ENCODE data around the gene EPS15.
"Not testable (repeated sequence)": the region's sequence is repeated elsewhere in the genome, so short reads cannot be mapped to it uniquely, and the experiment has no call there.

EPS15 gene

DNA sequence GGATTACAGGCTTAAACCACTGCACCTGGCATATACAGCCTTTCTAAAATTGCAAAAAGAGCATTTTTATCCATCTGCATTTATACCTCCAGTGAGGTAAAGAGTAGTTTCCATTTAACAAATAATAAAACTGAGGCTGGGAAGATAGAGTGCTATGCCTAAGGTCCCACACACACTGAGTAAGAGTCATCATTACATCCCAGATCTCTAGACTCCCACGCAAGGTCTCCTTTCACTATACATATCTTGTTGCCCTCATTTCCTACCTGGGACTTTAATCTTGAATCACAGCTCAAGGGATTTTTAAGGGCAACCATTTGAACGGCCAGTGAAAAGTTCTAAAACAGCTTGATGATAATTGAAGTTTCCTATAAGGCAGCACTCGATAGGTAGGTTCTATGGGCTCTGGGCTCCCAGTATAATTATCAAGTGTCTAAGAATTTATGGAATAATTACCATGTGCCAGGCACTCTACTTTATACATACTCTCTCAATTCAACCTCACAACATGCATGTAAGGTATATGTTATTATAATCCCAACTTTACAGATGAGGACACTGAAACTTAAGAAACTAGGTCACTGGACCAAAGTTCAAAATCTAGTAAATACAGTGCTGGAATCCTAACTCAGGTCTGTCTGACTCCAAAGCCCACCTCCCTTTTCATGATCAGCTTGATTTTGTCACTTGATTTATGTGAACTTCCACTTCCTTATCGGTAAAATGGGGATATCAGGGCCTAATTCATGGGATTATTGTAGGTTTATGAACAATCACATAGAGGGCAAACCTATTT, 23.3 kb upstream of the EPS15 start:
- DNase-seq (ENCODE audit: low read depth), result no peak

- no peak for DNase-seq (ENCODE audit: low read depth)
Measured at GRCh38 chr1:51541313-51542050, 22.4 kb upstream of the EPS15 start.

GRCh38 chr1:51537568-51537967, 18.5 kb upstream of the EPS15 start:
- no peak for DNase-seq (ENCODE audit: low read depth)

GRCh38 chr1:51535006-51535592, 16.0 kb upstream of the EPS15 start:
- DNase-seq (ENCODE audit: low read depth), result peak; percentile 43

GRCh38 chr1:51534447-51534846, 15.4 kb upstream of the EPS15 start:
- no peak for DNase-seq (ENCODE audit: low read depth)

- no peak for DNase-seq (ENCODE audit: low read depth)
Measured at GRCh38 chr1:51532853-51533252, 13.8 kb upstream of the EPS15 start.

- not testable (repeated sequence) for DNase-seq (ENCODE audit: low read depth)
Measured at GRCh38 chr1:51530447-51530846, 11.4 kb upstream of the EPS15 start.

- no peak for DNase-seq (ENCODE audit: low read depth)
Measured at GRCh38 chr1:51527144-51527543, 8.1 kb upstream of the EPS15 start.

DNA sequence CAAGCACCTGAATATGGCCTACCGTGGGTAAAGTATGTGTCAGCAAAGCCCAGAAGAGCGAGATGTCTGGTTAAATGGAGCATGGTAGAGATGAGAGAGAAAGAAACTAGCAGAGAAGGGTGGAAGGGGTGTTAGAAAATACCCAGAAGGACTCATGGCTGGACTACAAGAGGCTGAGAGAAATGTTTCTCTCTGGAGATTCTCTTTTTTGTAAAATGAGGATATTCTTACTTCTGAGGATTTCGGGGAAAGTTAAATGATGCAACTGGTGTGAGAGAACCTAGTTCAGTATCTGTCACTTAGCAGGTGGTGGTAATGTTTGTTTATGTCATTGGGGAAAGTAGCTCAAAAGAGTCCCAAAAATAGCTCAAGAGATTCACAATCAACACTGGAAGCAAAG, 7.2 kb upstream of the EPS15 start:
- no peak for DNase-seq (ENCODE audit: low read depth)

DNA sequence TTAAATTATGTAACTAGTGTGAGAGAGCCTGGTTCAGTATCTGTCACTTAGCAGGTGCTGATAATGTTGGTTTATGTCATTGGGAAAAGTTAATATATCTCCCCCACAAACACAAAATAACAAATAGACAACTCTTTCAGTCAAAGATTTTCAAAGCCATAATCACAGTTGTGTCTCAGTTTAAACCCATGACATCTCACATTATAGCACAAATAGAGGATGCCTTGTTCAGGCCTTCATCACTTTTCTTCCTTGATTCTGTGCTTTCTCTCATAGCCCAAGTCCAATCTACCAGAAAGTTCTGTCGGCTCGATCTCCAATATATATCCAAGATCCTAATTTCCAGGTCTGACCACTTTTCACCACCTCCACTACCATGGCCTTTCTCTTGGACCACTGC, 6.2 kb upstream of the EPS15 start:
- no peak for DNase-seq (ENCODE audit: low read depth)

GRCh38 chr1:51524817-51525216, 5.8 kb upstream of the EPS15 start:
- DNase-seq (ENCODE audit: low read depth), result no peak

GRCh38 chr1:51523931-51524330, 4.9 kb upstream of the EPS15 start:
- no peak for DNase-seq (ENCODE audit: low read depth)

DNA sequence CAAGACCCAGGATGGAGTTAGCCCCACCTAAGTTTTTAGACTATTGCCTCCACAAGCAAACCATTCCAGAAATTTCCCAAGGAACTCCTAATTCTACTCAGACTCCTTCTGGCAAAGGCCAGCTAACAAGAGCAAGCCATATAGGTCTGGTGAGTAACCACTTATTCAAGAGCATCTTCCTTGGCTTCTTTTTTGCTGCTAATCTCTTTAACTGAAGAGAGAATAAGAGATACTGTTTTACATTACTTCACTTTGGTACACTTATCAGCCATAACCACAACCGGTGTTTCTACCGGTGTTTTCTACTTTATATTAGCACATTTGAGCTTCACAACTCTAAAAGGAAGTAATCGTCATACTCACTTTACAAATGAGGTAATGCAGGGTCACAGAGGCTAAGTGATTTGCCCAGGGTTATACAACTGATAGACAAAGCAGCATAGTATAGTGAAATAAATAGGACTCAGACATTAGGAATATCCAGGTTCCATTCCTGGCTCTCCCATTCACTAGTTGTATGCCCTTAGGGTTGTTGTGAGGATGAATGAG, 1.7 kb upstream of the EPS15 start:
- no peak for DNase-seq (ENCODE audit: low read depth)

DNA sequence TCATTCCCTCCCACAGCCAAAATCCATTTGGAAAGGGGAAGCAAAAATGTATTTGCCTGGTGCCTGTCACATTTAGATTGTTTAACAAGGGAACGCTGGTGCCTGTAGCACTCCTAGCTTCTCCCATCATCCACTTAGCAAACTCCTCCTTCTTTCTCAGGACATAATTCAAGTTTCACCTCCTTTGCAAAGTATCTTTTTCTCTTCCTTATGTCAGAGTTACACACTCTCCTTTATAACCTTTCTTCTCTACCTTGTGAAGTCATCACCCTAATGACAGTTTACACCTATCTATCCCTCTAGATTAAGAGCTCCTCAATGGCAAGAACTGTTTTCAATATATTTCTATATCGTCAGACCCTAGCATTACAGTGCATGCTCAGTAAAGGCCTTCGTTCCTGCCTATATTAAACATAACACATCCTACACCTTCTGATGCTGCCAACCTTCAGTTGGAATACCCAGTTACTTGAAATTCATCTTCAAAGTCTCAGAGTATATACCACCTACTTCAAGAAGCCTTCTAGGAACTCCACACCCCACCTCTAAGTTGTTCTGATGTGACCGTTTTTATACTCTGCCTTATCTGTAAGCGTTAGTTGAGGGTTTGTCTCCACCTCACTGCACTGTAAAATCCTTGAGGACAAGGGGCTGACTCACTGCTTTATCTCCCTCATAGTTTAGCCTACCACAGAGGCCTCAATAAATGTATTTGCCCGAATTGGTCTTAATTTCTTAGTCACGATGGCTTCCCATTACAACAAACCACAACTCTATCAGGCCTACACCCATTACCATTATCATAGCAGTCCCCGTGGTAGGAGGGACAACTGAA, 1.0 kb upstream of the EPS15 start:
- no peak for DNase-seq (ENCODE audit: low read depth)

DNA sequence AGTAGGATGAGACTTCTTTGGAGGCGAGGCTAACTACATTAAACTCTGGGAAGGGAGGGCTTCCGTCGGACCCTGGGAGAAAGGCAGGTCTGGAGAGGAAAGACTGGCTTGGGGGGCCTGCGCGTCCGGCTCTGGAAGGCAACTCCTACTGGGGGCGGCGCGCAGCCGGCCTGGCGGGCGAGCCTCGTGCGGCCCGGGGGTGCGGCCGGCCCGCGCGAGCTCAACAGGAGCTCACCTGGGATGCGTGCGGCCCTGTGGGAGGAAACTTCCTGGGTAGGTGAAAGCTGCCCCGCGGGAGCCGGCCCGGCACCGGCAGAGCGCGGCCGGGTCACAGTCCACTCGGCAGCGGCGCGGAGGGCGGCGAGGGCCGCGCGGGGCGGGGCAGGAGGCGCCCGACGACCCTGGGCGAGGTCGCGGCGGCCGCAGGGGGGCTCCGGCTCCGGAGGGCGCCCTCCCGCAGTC, 449 bp downstream of the EPS15 start:
- no peak for DNase-seq (ENCODE audit: low read depth)

DNA sequence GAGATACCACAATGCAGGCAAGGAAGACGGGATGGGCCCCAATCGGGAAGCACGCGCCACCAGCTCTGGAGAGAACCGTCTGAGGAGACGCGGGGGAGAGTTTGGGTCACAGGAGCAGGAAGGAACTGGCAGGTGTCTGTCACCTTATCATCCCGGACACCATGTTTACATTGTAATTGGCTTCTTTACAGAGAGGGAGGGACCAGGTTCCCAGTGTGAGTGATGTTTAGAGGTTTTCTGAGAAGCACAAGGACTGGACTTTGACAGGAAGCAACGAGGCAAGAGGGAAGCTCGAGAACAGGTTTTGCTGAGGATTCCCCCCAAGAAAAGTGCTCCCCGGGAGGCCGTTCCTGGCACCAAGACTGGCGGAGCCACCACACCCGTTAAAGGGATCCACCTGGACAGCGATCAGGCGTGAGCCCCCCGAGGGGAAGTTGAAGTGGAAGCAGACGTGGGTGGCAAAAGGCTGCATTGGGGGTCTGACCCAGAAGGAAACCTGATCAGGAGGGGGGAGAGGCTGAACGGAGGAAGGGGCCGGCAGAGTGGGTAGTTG, 957 bp downstream of the EPS15 start:
- DNase-seq (ENCODE audit: low read depth), result no peak

GRCh38 chr1:51517361-51518032, 1.6 kb downstream of the EPS15 start:
- no peak for DNase-seq (ENCODE audit: low read depth)

GRCh38 chr1:51516649-51517158, 2.4 kb downstream of the EPS15 start:
- no peak for DNase-seq (ENCODE audit: low read depth)

DNA sequence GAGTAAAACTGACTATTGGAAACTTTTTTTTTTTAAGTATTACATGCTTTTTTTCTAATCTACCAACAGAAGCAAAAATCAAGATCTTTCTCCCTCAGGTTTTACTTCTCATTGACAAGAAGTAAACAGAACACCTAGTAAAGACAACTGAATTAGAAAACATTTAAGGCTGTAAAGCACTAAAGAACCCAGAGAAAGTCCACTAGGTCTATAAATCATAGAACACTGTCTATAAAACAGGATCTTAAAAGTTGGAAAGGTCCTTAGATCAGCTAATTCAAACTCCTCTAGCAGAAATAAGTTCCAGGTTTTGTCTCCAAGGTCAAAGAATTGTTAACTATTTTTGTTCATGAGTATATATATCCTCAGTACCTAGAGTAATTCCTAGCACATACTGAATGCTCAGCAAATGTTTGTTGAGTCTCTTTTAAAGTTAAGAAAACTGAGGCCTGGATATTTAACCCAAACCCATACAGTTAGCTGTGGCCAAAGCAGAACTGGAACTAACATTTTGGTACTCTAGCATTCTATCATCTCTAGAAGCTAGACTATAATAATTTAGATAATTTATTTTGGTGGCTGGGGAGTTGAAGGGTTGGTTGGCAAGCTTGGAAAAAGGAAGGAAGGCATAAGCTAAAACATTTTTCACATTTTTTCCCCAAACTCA, 3.0 kb downstream of the EPS15 start:
- no peak for DNase-seq (ENCODE audit: low read depth)

DNA sequence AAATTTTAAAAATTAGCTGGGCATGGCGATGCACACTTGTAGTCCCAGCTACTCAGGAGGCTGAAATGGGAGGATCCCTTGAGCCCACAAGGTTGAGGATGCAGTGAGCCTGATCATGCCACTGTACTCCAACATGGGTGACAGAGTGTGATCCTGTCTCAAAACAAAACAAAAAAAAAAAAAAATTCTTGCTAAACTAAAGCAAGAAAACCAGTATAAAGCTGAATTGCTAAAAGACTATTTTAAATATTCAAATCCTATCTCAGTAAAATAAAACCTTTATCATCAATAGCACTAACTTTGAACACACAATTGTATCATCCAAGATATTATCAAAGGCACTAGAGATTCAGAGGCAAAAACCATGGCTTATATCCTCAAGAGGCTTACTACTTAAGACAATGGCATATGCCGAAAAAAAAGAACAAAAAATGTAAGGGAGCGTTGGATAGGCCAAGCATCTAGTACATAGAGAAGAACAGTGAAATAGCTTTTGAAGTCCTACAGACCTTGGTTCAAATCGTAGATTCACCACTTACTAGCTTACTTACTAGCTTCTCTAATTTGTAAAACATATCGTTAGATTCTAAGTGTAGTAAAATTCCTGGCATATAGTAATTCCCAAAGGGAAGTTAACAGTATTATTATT, 3.6 kb downstream of the EPS15 start:
- DNase-seq (ENCODE audit: low read depth), result no peak

Data from GM04503 (cell line).